Ascending aorta (tissue), 2 donors: ENCODE results near the gene DNAJC11. TPM values are rescaled to one million over a fixed set of nuclear protein-coding genes. Genes with fewer than 3 reads are reported as not detected.

Experiments
- DNase-seq, 2 donors: peaks; one replicate each; pipeline ENCODE4 v3.0.0-alpha.2; 2019; ENCODE audit warnings: low spot score in 2 of 2
- H3K27ac ChIP-seq, 2 donors: fragments of 200-600 bp; sonication (generic); one replicate each; pipeline ENCODE4 v1.5.1; 2016 to 2017; ENCODE audit warnings: mild to moderate bottlenecking in 1 of 2
- H3K27me3 ChIP-seq: fragments of 200-600 bp; sonication (generic); one replicate; pipeline ENCODE4 v1.5.1; 2017
- H3K36me3 ChIP-seq, 2 donors: fragments of 200-600 bp; sonication (generic); one replicate each; pipeline ENCODE4 v1.5.1; 2016
- H3K4me1 ChIP-seq, 2 donors: fragments of 200-600 bp; sonication (generic); one replicate each; pipeline ENCODE4 v1.5.1; 2016 to 2017; ENCODE audit warnings: mild to moderate bottlenecking in 1 of 2
- H3K4me3 ChIP-seq, 2 donors: fragments of 200-600 bp; sonication (generic); one replicate each; pipeline ENCODE4 v1.5.1; 2016 to 2017; ENCODE audit warnings: mild to moderate bottlenecking in 1 of 2
- H3K9me3 ChIP-seq, 2 donors: fragments of 200-600 bp; sonication (generic); one replicate each; pipeline ENCODE4 v1.5.1; 2016
- intact Hi-C: fragments of 100-400 bp; cut with DNase I; formaldehyde crosslinking; loops from one replicate; pipeline ENCODE4 v1.15.1; 2023
- total RNA-seq: library from RNA; depleted of rRNA; stranded (reverse); fragments of >200 nt; gene quantifications from one replicate; pipeline ENCODE4 v1.1.0, GENCODE V29; 2016
- TF ChIP-seq, protein P1 (sequence below), 3 experiments: fragments of 200-600 bp in 2 of 3; fragments of 450-650 bp in 1 of 3; sonication (generic) in 2 of 3; IDR thresholded peaks; one replicate each; pipeline ENCODE4 v1.5.1; 2016 to 2019; ENCODE audit warnings: antibody characterized with exemption in 3 of 3, mild to moderate bottlenecking in 1 of 3, moderate library complexity in 1 of 3

Gene DNAJC11
- total RNA-seq, 1 donor from 2014 or later: 12.9 TPM

DNA sequence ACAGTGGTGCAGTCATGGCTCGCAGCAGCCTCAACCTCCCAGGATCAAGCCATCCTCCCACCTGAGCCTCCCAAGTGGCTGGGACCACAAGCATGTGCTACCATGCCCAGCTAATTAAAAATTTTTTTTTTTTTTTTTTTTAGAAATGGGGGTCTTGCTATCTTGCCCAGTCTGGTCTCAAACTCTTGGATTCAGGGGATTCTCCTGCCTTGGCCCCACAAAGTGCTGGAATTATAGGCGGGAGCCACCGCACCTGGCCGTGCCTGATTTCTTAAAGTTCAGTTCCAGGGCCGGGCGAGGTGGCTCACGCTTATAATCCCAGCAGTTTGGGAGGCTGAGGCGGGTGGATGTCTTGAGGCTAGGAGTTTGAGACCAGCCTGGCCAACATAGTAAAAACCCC lies 70.6 kb downstream of the DNAJC11 start:
- no peaks in the 10 kb centered on the region for H3K9me3 ChIP-seq
- intact Hi-C loops: loop anchor here (2.0 kb wide), 1 partner anchor 48 kb away; no protein-coding TSS in a partner anchor
- TF ChIP-seq, protein P1, sequence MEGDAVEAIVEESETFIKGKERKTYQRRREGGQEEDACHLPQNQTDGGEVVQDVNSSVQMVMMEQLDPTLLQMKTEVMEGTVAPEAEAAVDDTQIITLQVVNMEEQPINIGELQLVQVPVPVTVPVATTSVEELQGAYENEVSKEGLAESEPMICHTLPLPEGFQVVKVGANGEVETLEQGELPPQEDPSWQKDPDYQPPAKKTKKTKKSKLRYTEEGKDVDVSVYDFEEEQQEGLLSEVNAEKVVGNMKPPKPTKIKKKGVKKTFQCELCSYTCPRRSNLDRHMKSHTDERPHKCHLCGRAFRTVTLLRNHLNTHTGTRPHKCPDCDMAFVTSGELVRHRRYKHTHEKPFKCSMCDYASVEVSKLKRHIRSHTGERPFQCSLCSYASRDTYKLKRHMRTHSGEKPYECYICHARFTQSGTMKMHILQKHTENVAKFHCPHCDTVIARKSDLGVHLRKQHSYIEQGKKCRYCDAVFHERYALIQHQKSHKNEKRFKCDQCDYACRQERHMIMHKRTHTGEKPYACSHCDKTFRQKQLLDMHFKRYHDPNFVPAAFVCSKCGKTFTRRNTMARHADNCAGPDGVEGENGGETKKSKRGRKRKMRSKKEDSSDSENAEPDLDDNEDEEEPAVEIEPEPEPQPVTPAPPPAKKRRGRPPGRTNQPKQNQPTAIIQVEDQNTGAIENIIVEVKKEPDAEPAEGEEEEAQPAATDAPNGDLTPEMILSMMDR (IDR thresholded peaks at IDR 0.05): no peak

DNA sequence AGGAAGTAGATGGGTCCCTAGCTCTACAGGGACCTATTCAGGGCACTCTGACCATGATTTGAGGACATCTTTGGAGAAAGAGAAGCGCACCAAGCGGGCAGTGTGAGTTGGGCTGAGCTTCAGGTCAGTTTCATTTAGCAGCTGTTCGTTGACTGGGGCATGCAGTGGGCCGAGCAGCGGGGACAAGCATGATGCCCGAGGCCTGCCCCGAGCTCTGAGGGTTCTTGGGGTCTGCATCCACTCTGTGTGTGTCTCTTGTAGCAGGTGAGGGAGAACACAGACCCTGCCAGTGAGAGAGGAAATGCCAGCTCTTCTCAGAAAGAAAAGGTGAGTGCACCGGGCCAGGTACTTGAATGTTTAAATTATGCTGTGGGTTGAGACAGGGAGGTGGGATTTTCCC lies 71.6 kb downstream of the DNAJC11 start:
- H3K36me3 ChIP-seq: peaks cover 56 to 62% of the 10 kb centered on the region in 2 donors

More for the DNA sequence above, 70.6 kb downstream of the DNAJC11 start:
- DNase-seq: no peak
- H3K36me3 ChIP-seq: peaks cover 56 to 71% of the 10 kb centered on the region in 2 donors
- H3K4me1 ChIP-seq: peaks cover 0 to 6% of the 10 kb centered on the region in 2 donors
- H3K4me3 ChIP-seq: no peak overlapping the region
- no peaks in the 10 kb centered on the region for H3K27me3 ChIP-seq
- H3K27ac ChIP-seq: no peak overlapping the region

DNA sequence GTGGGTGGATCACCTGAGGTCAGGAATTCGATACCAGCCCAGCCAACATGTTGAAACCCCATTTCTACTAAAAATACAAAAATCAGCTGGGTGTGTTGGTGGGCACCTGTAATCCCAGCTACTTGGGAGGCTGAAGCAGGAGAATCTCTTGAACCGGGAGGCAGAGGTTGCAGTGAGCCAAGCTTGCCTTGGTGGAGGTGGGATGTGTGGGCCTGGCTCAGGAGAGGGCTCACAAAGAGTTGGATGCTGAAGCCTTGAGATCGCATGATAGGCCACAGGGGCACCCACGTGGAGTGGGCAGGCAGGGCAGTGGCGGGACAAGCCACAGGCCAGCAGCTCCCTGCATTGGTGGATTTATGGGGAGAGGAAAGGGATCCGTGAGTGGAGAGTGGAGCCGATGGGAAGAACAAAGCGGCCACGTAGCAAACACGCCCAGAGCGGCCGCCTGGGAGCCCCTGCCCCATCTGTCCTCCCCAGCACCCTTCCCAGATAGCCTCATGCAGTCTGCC lies 72.6 kb downstream of the DNAJC11 start:
- Histone ChIP-seq H3K4me1 (peaks cover 4 to 14% of the 10 kb centered on the region in 2 donors), H3K9me3 (no peaks in the 10 kb centered on the region), H3K4me3 (no peak overlapping the region), H3K27ac (no peak overlapping the region), H3K27me3 (no peaks in the 10 kb centered on the region), H3K36me3 (peaks cover 52 to 53% of the 10 kb centered on the region in 2 donors)
- DNase-seq: no peak
- TF ChIP-seq, protein P1 (IDR thresholded peaks at IDR 0.05): no peak
- intact Hi-C loops: loop anchor here (10.0 kb wide), 1 partner anchor 76 kb away; the partner anchor contains the start of gene DNAJC11

More for the DNA sequence above, 71.6 kb downstream of the DNAJC11 start:
- Histone ChIP-seq H3K4me3 (no peak overlapping the region), H3K27ac (no peak overlapping the region), H3K4me1 (peaks cover 0 to 8% of the 10 kb centered on the region in 2 donors), H3K9me3 (no peaks in the 10 kb centered on the region), H3K27me3 (no peaks in the 10 kb centered on the region)
- TF ChIP-seq, protein P1 (IDR thresholded peaks at IDR 0.05): no peak
- DNase-seq: no peak
- intact Hi-C loops: loop anchor here (2.0 kb wide), 1 partner anchor 49 kb away; no protein-coding TSS in a partner anchor

DNA sequence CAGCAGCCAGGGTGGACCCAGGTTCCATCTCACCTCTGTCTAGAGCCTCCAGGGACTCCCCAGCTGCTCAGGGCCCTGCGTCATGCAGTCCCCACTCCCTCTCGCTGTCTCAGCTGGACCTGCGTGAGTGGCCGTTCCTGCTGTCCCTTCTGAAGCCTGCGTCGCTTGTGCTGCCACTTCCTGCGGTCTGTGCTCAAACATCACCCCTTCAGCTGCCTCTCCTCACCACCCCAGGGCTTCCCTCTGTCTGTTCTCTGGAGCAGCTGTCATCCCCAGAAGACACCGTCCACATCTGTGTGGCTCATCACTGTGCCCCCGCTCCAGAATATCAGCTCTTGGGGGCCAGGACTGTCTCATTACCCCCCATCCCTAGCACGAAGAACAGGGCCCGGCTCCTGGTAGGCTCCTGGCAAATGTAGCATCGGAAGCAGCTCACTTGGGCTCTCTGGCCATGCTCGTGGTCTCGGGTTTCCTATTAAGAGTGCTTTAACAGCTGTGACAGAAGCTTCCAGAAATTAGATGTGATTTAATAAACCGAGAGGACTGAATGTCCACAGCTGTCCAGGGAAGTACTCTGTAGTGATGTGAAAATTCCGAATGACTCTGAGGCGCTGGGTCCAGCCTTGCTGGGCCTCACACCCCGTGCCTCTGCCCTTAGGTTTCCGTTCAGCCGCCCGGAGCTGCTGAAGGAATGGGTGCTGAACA lies 73.6 kb downstream of the DNAJC11 start:
- Histone ChIP-seq H3K27me3 (no peaks in the 10 kb centered on the region), H3K4me3 (no peak overlapping the region), H3K27ac (no peak overlapping the region), H3K9me3 (no peaks in the 10 kb centered on the region), H3K36me3 (peaks cover 43 to 49% of the 10 kb centered on the region in 2 donors), H3K4me1 (peaks cover 4 to 14% of the 10 kb centered on the region in 2 donors)
- intact Hi-C loops: loop anchor here (10.0 kb wide), 1 partner anchor 77 kb away; the partner anchor contains the start of gene DNAJC11
- no peak for DNase-seq
- TF ChIP-seq, protein P1 (IDR thresholded peaks at IDR 0.05): no peak

DNA sequence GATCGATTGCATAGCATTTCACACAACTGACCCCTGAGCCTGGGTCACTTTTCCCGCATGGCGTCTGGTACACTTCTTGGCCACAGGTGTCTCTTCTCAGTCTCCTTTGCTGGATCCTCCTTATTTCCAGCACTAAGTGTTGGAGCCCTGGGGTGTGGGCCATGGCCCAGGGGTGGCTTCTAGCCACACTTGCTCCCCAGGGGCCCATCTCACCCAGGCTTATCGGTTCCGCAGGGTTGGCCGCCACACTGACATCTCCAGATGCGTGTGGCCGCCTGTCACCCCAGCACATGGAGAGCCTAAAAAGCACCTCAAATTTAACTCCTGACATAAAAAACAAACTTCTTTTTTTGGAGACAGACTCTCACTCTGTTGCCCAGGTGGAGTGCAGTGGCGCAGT lies 74.6 kb downstream of the DNAJC11 start:
- intact Hi-C loops: loop anchor here (10.0 kb wide), 1 partner anchor 78 kb away; the partner anchor contains the start of gene DNAJC11
- Histone ChIP-seq H3K27ac (no peak overlapping the region), H3K27me3 (no peaks in the 10 kb centered on the region), H3K4me3 (peak overlapping the region in 1 of 2 donors; percentile 88), H3K36me3 (peaks cover 39 to 49% of the 10 kb centered on the region in 2 donors), H3K4me1 (peaks cover 4 to 14% of the 10 kb centered on the region in 2 donors), H3K9me3 (no peaks in the 10 kb centered on the region)
- TF ChIP-seq, protein P1 (IDR thresholded peaks at IDR 0.05): no peak
- no peak for DNase-seq
